Loucy (cell line): Measurements from ENCODE around the gene CSAD.
"Not testable (repeated sequence)": the region's sequence is repeated elsewhere in the genome, so short reads cannot be mapped to it uniquely, and the experiment has no call there.

Experiments used
- H2AFZ ChIP-seq: fragments of 200-600 bp; sonication (generic); 2 replicates; pipeline ENCODE4 v1.6.0; 2016; ENCODE audit warnings: antibody characterized with exemption, mild to moderate bottlenecking, low read length, moderate library complexity
- H3F3A ChIP-seq: fragments of 200-600 bp; 2 replicates; pipeline ENCODE4 v1.6.0; 2016; ENCODE audit warnings: antibody characterized with exemption, low read depth, mild to moderate bottlenecking
- H3K27me3 ChIP-seq: fragments of 200-600 bp; sonication (generic); 2 replicates; pipeline ENCODE4 v1.6.1; 2014; ENCODE audit warnings: low read length, mild to moderate bottlenecking; ENCODE audit not compliant: insufficient read depth, poor library complexity, severe bottlenecking
- H3K36me3 ChIP-seq: fragments of 200-600 bp; sonication (generic); 2 replicates; pipeline ENCODE4 v1.6.1; 2016; ENCODE audit warnings: low read length; ENCODE audit not compliant: insufficient read depth
- H3K4me1 ChIP-seq: fragments of 200-600 bp; sonication (generic); 2 replicates; pipeline ENCODE4 v1.5.1; 2014; ENCODE audit warnings: low read length, mild to moderate bottlenecking; ENCODE audit not compliant: insufficient read depth, poor library complexity, severe bottlenecking
- H3K4me2 ChIP-seq: fragments of 200-600 bp; sonication (generic); 2 replicates; pipeline ENCODE4 v1.6.0; 2014; ENCODE audit warnings: antibody characterized with exemption, low read length, low read depth, mild to moderate bottlenecking; ENCODE audit not compliant: poor library complexity, severe bottlenecking
- H3K4me3 ChIP-seq: fragments of 200-600 bp; sonication (generic); 2 replicates; pipeline ENCODE4 v1.5.1; 2014; ENCODE audit warnings: low read length, mild to moderate bottlenecking, mixed read lengths; ENCODE audit not compliant: poor library complexity, severe bottlenecking
- H3K79me2 ChIP-seq: fragments of 200-600 bp; sonication (generic); 2 replicates; pipeline ENCODE4 v1.6.1; 2014; ENCODE audit warnings: low read length; ENCODE audit not compliant: insufficient read depth
- H3K9ac ChIP-seq: fragments of 200-600 bp; sonication (generic); 2 replicates; pipeline ENCODE4 v1.6.0; 2014; ENCODE audit warnings: mild to moderate bottlenecking, low read depth, low read length, moderate library complexity; ENCODE audit not compliant: poor library complexity, severe bottlenecking
- H3K9me2 ChIP-seq: fragments of 200-600 bp; sonication (generic); replicated peaks from 2 replicates; pipeline ENCODE4 v1.6.1; 2016; ENCODE audit warnings: low read depth, low read length, mixed read lengths
- H3K9me3 ChIP-seq: fragments of 200-600 bp; sonication (generic); 2 replicates; pipeline ENCODE4 v1.6.1; 2014; ENCODE audit warnings: mild to moderate bottlenecking, antibody characterized with exemption, low read length, low read depth; ENCODE audit not compliant: insufficient read depth
- H4K20me1 ChIP-seq: fragments of 200-600 bp; sonication (generic); 2 replicates; pipeline ENCODE4 v1.6.0; 2014; ENCODE audit warnings: antibody characterized with exemption, low read length, mild to moderate bottlenecking; ENCODE audit not compliant: insufficient read depth, poor library complexity, severe bottlenecking
- CTCF ChIP-seq: fragments of 200-600 bp; sonication (generic); conservative IDR thresholded peaks from 2 replicates; pipeline ENCODE4 v1.5.1; 2014; ENCODE audit warnings: mild to moderate bottlenecking, antibody characterized with exemption, low read length
- EZH2phosphoT487 ChIP-seq: fragments of 200-600 bp; IDR thresholded peaks from 2 replicates; pipeline ENCODE4 v1.6.1; 2018; ENCODE audit warnings: antibody characterized with exemption, mild to moderate bottlenecking, moderate library complexity, borderline replicate concordance

CSAD gene

GRCh38 chr12:53115112-53115890 lies 65.4 kb downstream of the CSAD start:
- Histone ChIP-seq H3K9ac (no peak overlapping the region), H3K27me3 (no peaks in the 10 kb centered on the region), H4K20me1 (no peaks in the 10 kb centered on the region), H3K4me3 (no peak overlapping the region), H3K4me2 (no peak overlapping the region), H3F3A (no peaks in the 10 kb centered on the region), H3K79me2 (no peaks in the 10 kb centered on the region), H3K4me1 (no peaks in the 10 kb centered on the region), H3K9me2 (no peaks in the 10 kb centered on the region), H3K9me3 (no peaks in the 10 kb centered on the region), H2AFZ (no peak overlapping the region), H3K36me3 (no peaks in the 10 kb centered on the region)
- TF ChIP-seq EZH2phosphoT487 (no peak), CTCF (no peak)

DNA sequence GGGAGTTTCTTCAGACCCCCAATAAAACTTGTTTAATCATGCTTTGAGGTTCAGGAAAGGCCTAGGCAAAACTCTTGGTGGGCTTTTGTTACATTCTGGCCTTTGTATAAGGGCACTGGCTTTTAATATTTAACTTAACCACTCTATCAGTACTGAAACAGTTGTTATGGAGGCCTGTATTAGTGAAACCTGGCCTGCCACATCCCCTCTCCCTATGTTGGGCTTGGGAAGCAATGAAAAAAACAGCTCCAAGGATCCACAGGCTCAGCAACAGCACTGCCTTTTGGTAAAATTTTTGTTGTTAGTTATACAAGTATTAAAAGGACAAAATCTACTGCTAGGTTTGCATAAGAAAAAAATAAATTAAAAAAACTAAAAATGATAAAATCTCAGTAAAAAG lies 66.8 kb downstream of the CSAD start:
- no peaks in the 10 kb centered on the region for H3F3A ChIP-seq
- no peak overlapping the region for H3K4me3 ChIP-seq
- H3K9me2 ChIP-seq, result no peaks in the 10 kb centered on the region
- no peaks in the 10 kb centered on the region for H4K20me1 ChIP-seq
- no peak overlapping the region for H2AFZ ChIP-seq
- H3K4me2 ChIP-seq, result no peak overlapping the region
- no peak overlapping the region for H3K9ac ChIP-seq
- H3K9me3 ChIP-seq, result no peaks in the 10 kb centered on the region
- no peaks in the 10 kb centered on the region for H3K79me2 ChIP-seq
- no peaks in the 10 kb centered on the region for H3K36me3 ChIP-seq
- no peak for TF ChIP-seq EZH2phosphoT487
- no peak for TF ChIP-seq CTCF
- no peaks in the 10 kb centered on the region for H3K27me3 ChIP-seq
- no peaks in the 10 kb centered on the region for H3K4me1 ChIP-seq

GRCh38 chr12:53113136-53113705 lies 67.5 kb downstream of the CSAD start:
- no peaks in the 10 kb centered on the region for H3K9me3 ChIP-seq
- H3K79me2 ChIP-seq, result no peaks in the 10 kb centered on the region
- no peak overlapping the region for H3K9ac ChIP-seq
- H3K4me2 ChIP-seq, result no peak overlapping the region
- H3K9me2 ChIP-seq, result no peaks in the 10 kb centered on the region
- H3K36me3 ChIP-seq, result no peaks in the 10 kb centered on the region
- H3K4me3 ChIP-seq, result no peak overlapping the region
- no peak overlapping the region for H2AFZ ChIP-seq
- H3K4me1 ChIP-seq, result no peaks in the 10 kb centered on the region
- no peak for TF ChIP-seq CTCF
- H3F3A ChIP-seq, result no peaks in the 10 kb centered on the region
- no peaks in the 10 kb centered on the region for H3K27me3 ChIP-seq
- no peaks in the 10 kb centered on the region for H4K20me1 ChIP-seq

DNA sequence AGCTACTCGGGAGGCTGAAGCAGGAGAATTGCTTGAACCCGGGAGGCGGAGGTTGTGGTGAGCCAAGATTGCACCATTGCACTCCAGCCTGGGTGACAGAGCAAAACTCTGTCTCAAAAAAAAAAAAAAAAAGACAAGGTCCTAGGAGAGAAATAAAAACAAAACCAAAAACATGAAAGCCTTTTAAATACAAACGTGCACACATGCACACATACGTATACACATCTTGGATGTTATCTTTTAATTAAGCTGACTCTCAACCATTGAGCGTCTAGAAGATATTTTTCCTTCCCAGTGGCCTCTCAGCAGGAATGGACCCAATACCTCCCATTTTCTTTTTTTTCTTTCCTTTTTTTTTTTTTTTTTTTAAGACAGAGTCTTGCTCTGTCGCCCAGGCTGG lies 68.3 kb downstream of the CSAD start:
- H3K27me3 ChIP-seq, H3K9me2 ChIP-seq, H4K20me1 ChIP-seq, H3K4me3 ChIP-seq, H3K9me3 ChIP-seq, H3F3A ChIP-seq, H3K36me3 ChIP-seq, H2AFZ ChIP-seq, H3K4me1 ChIP-seq, H3K79me2 ChIP-seq, H3K9ac ChIP-seq, H3K4me2 ChIP-seq: not testable (repeated sequence)
